ENCODE measurements around the gene RASSF7. TPM values are rescaled to one million over a fixed set of nuclear protein-coding genes. Genes with fewer than 3 reads are reported as not detected.

RASSF7 gene
- total RNA-seq, 2 experiments from 2014 or later: 8.3 to 9.9 TPM

GRCh38 chr11:528166-528814, 32.5 kb upstream of the RASSF7 start:
- no peaks in the 10 kb centered on the region for H3K9me3 Mint-ChIP-seq
- no peak overlapping the region for H3K27ac Mint-ChIP-seq
- no peak for DNase-seq
- peaks cover 4% of the 10 kb centered on the region for H3K36me3 Mint-ChIP-seq (ENCODE audit: low read depth)
- H3K4me1 Mint-ChIP-seq (ENCODE audit: low read depth): no peaks in the 10 kb centered on the region
- H3K27me3 Mint-ChIP-seq (ENCODE audit: low read depth): no peaks in the 10 kb centered on the region
- intact Hi-C loops (cut with micrococcal nuclease): no loop called here
- no peak overlapping the region for H3K4me3 Mint-ChIP-seq
- CTCF ChIA-PET: interaction anchor here (1.6 kb wide), 1 partner anchor 9 kb away, joined by 5 read pairs; no protein-coding TSS in a partner anchor

GRCh38 chr11:528815-529727, 31.7 kb upstream of the RASSF7 start:
- no peak overlapping the region for H3K4me3 Mint-ChIP-seq
- H3K4me1 Mint-ChIP-seq (ENCODE audit: low read depth): peaks cover 3% of the 10 kb centered on the region
- no peaks in the 10 kb centered on the region for H3K27me3 Mint-ChIP-seq (ENCODE audit: low read depth)
- no peak overlapping the region for H3K27ac Mint-ChIP-seq
- no peak for DNase-seq
- peaks cover 4% of the 10 kb centered on the region for H3K36me3 Mint-ChIP-seq (ENCODE audit: low read depth)
- no peaks in the 10 kb centered on the region for H3K9me3 Mint-ChIP-seq
- CTCF ChIA-PET: interaction anchor here (1.6 kb wide), 1 partner anchor 10 kb away, joined by 5 read pairs; no protein-coding TSS in a partner anchor
- intact Hi-C loops (cut with micrococcal nuclease): no loop called here

- Mint-ChIP-seq H3K4me1 (ENCODE audit: low read depth) (peaks cover 3% of the 10 kb centered on the region), H3K27me3 (ENCODE audit: low read depth) (no peaks in the 10 kb centered on the region), H3K36me3 (ENCODE audit: low read depth) (peaks cover 4% of the 10 kb centered on the region), H3K27ac (no peak overlapping the region), H3K9me3 (no peaks in the 10 kb centered on the region), H3K4me3 (no peak overlapping the region)
- CTCF ChIA-PET: interaction anchor here (1.6 kb wide), 1 partner anchor 11 kb away, joined by 5 read pairs; no protein-coding TSS in a partner anchor
- intact Hi-C loops (cut with micrococcal nuclease): no loop called here
- DNase-seq: no peak
These were observed 30.9 kb upstream of the RASSF7 start for GRCh38 chr11:529728-530411.

GRCh38 chr11:530960-531831, 29.6 kb upstream of the RASSF7 start:
- Mint-ChIP-seq H3K4me3 (no peak overlapping the region), H3K27ac (no peak overlapping the region), H3K27me3 (ENCODE audit: low read depth) (no peaks in the 10 kb centered on the region), H3K9me3 (no peaks in the 10 kb centered on the region), H3K36me3 (ENCODE audit: low read depth) (peaks cover 4% of the 10 kb centered on the region), H3K4me1 (ENCODE audit: low read depth) (peaks cover 3% of the 10 kb centered on the region)
- CTCF ChIA-PET: interaction anchor here (6.1 kb wide), 1 partner anchor 12 kb away, joined by 34 read pairs; no protein-coding TSS in a partner anchor
- no peak for DNase-seq
- intact Hi-C loops (cut with micrococcal nuclease): no loop called here

GRCh38 chr11:531919-532526, 28.7 kb upstream of the RASSF7 start:
- H3K36me3 Mint-ChIP-seq (ENCODE audit: low read depth): peaks cover 4% of the 10 kb centered on the region
- CTCF ChIA-PET: interaction anchor here (1.3 to 6.1 kb wide), 2 partner anchors 11 to 13 kb away, joined by 4 to 34 read pairs; no protein-coding TSS in a partner anchor
- H3K27ac Mint-ChIP-seq: no peak overlapping the region
- DNase-seq: no peak
- intact Hi-C loops (cut with micrococcal nuclease): no loop called here
- H3K27me3 Mint-ChIP-seq (ENCODE audit: low read depth): no peaks in the 10 kb centered on the region
- no peaks in the 10 kb centered on the region for H3K9me3 Mint-ChIP-seq
- peaks cover 3% of the 10 kb centered on the region for H3K4me1 Mint-ChIP-seq (ENCODE audit: low read depth)
- H3K4me3 Mint-ChIP-seq: no peak overlapping the region

- H3K27me3 Mint-ChIP-seq (ENCODE audit: low read depth): no peaks in the 10 kb centered on the region
- DNase-seq: no peak
- peaks cover 4% of the 10 kb centered on the region for H3K36me3 Mint-ChIP-seq (ENCODE audit: low read depth)
- CTCF ChIA-PET: interaction anchor here (1.3 to 6.1 kb wide), 2 partner anchors 11 to 14 kb away, joined by 4 to 34 read pairs; no protein-coding TSS in a partner anchor
- intact Hi-C loops (cut with micrococcal nuclease): no loop called here
- no peaks in the 10 kb centered on the region for H3K9me3 Mint-ChIP-seq
- no peak overlapping the region for H3K4me3 Mint-ChIP-seq
- H3K27ac Mint-ChIP-seq: no peak overlapping the region
- H3K4me1 Mint-ChIP-seq (ENCODE audit: low read depth): peaks cover 3% of the 10 kb centered on the region
These were observed 28.2 kb upstream of the RASSF7 start for GRCh38 chr11:532527-532985.

GRCh38 chr11:532986-533585, 27.7 kb upstream of the RASSF7 start:
- H3K36me3 Mint-ChIP-seq (ENCODE audit: low read depth): peaks cover 4% of the 10 kb centered on the region
- H3K27me3 Mint-ChIP-seq (ENCODE audit: low read depth): no peaks in the 10 kb centered on the region

GRCh38 chr11:533586-534395, 27.0 kb upstream of the RASSF7 start:
- intact Hi-C loops (cut with micrococcal nuclease): no loop called here
- H3K9me3 Mint-ChIP-seq: no peaks in the 10 kb centered on the region

More at GRCh38 chr11:532986-533585, 27.7 kb upstream of the RASSF7 start:
- Mint-ChIP-seq H3K4me3 (no peak overlapping the region), H3K9me3 (no peaks in the 10 kb centered on the region), H3K27ac (no peak overlapping the region), H3K4me1 (ENCODE audit: low read depth) (peaks cover 7% of the 10 kb centered on the region)
- intact Hi-C loops (cut with micrococcal nuclease): no loop called here
- CTCF ChIA-PET: interaction anchor here (1.3 to 6.1 kb wide), 2 partner anchors 12 to 14 kb away, joined by 4 to 34 read pairs; no protein-coding TSS in a partner anchor
- DNase-seq: no peak

GRCh38 chr11:534396-535209, 26.2 kb upstream of the RASSF7 start:
- H3K9me3 Mint-ChIP-seq: no peaks in the 10 kb centered on the region
- no peaks in the 10 kb centered on the region for H3K27me3 Mint-ChIP-seq (ENCODE audit: low read depth)
- no peak overlapping the region for H3K27ac Mint-ChIP-seq
- peak; percentile 33 for DNase-seq
- CTCF ChIA-PET: interaction anchor here (0.9 to 6.1 kb wide), 2 partner anchors 16 to 18 kb away, joined by 5 to 34 read pairs; no protein-coding TSS in a partner anchor
- H3K4me1 Mint-ChIP-seq (ENCODE audit: low read depth): peaks cover 7% of the 10 kb centered on the region
- H3K4me3 Mint-ChIP-seq: peak overlapping the region; percentile 70
- peaks cover 4% of the 10 kb centered on the region for H3K36me3 Mint-ChIP-seq (ENCODE audit: low read depth)
- intact Hi-C loops (cut with micrococcal nuclease): loop anchor here (1.0 kb wide), 3 partner anchors 16 to 42 kb away; partner anchors contain the start of genes PHRF1 and RNH1

More at GRCh38 chr11:533586-534395, 27.0 kb upstream of the RASSF7 start:
- peak overlapping the region; percentile 21 for H3K4me3 Mint-ChIP-seq
- DNase-seq: no peak
- peaks cover 7% of the 10 kb centered on the region for H3K4me1 Mint-ChIP-seq (ENCODE audit: low read depth)
- H3K27ac Mint-ChIP-seq: no peak overlapping the region
- no peaks in the 10 kb centered on the region for H3K27me3 Mint-ChIP-seq (ENCODE audit: low read depth)
- CTCF ChIA-PET: interaction anchor here (0.9 to 6.1 kb wide), 3 partner anchors 13 to 17 kb away, joined by 4 to 34 read pairs (median 5); no protein-coding TSS in a partner anchor
- H3K36me3 Mint-ChIP-seq (ENCODE audit: low read depth): peaks cover 4% of the 10 kb centered on the region
